Transverse colon (tissue), 3 donors: ENCODE measurements around the gene LGALS1.

Source experiments
- POLR2A ChIP-seq: fragments of 450-650 bp; IDR thresholded peaks from one replicate; pipeline ENCODE4 v1.6.1; 2016; ENCODE audit warnings: antibody characterized with exemption, mild to moderate bottlenecking, moderate library complexity
- TF ChIP-seq, protein P1 (sequence below), 5 experiments: fragments of 200-600 bp in 3 of 5; fragments of 450-650 bp in 2 of 5; sonication (generic) in 3 of 5; IDR thresholded peaks; 1 replicate in 2 of 5; 2 replicates in 3 of 5; pipeline ENCODE4 v1.5.1; 2016 to 2017; ENCODE audit warnings: antibody characterized with exemption in 5 of 5, inconsistent platforms in 3 of 5, mild to moderate bottlenecking in 2 of 5, moderate library complexity in 1 of 5

- TF ChIP-seq, protein P1, sequence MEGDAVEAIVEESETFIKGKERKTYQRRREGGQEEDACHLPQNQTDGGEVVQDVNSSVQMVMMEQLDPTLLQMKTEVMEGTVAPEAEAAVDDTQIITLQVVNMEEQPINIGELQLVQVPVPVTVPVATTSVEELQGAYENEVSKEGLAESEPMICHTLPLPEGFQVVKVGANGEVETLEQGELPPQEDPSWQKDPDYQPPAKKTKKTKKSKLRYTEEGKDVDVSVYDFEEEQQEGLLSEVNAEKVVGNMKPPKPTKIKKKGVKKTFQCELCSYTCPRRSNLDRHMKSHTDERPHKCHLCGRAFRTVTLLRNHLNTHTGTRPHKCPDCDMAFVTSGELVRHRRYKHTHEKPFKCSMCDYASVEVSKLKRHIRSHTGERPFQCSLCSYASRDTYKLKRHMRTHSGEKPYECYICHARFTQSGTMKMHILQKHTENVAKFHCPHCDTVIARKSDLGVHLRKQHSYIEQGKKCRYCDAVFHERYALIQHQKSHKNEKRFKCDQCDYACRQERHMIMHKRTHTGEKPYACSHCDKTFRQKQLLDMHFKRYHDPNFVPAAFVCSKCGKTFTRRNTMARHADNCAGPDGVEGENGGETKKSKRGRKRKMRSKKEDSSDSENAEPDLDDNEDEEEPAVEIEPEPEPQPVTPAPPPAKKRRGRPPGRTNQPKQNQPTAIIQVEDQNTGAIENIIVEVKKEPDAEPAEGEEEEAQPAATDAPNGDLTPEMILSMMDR (IDR thresholded peaks at IDR 0.05): no peak
- no peak for TF ChIP-seq POLR2A
Measured at GRCh38 chr22:37669586-37669985, 5.8 kb upstream of the LGALS1 start.
